HG03103 (cell line): ENCODE data around the gene CHCHD10.

ENCODE experiments used
- ATAC-seq: cut with Tn5 transposase; IDR thresholded peaks from one replicate; pipeline ENCODE4 v1.9.1; 2021; ENCODE audit warnings: low read depth; ENCODE audit not compliant: unreplicated experiment

Gene CHCHD10

GRCh38 chr22:23773483-23774113 lies 5.8 kb upstream of the CHCHD10 start:
- no peak for ATAC-seq

GRCh38 chr22:23772649-23773473 lies 5.1 kb upstream of the CHCHD10 start, which contains the start of gene MMP11:
MMP11 (plus strand) TSS chr22:23772849; CDS start chr22:23772871, 22 bp downstream.
- ATAC-seq: no peak

- ATAC-seq: no peak
These were observed 4.5 kb upstream of the CHCHD10 start for GRCh38 chr22:23772315-23772648.

GRCh38 chr22:23769321-23769965 lies 1.7 kb upstream of the CHCHD10 start:
- no peak for ATAC-seq

GRCh38 chr22:23767303-23767672 lies 484 bp downstream of the CHCHD10 start:
- no peak for ATAC-seq

DNA sequence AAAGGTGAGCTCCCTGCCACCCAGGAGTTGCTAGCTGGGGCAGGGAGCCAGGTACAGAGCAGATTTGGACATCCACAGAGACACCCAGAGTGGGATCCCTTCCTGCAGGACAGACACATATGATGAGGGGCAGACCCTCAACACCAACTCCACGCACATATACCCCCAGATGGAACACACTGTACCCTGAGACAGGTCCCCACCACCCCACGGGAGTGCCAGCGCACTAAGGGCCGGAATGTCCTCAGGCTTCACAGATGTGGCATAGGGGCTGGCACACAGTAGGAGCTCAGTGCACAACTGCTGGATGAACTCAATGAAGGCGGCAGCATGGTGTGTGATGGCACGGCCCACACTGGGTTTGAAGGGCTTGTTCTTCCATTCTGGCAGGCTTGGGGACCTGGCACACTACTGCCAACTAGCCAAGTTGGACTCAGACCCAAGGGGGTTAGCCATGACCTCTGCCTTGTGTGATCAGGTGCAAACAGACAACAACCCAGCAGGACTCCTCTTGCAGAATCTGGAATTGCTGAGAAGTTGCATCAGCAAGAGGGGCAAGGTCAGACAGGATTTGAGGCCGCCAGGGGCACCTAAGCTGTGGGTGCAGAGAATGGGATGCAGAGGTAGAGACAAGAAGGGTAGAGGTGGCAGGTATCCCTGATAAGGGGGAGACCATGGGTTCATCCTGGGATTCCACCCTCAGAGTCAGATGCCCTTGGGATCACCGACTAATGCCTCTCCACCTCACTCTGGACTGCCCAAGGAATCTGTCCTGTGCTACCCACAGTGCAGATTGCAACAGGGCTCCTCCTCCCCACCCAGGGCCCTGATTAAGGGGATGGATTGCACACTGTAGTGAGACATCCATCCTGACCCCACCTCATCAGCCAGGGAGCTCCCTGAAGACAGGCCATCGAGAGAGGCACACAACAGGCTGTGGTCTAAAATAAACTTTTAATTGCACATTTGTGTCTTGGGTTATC lies 2.6 kb downstream of the CHCHD10 start:
- ATAC-seq: no peak

GRCh38 chr22:23763954-23764353 lies 3.8 kb downstream of the CHCHD10 start:
- no peak for ATAC-seq

DNA sequence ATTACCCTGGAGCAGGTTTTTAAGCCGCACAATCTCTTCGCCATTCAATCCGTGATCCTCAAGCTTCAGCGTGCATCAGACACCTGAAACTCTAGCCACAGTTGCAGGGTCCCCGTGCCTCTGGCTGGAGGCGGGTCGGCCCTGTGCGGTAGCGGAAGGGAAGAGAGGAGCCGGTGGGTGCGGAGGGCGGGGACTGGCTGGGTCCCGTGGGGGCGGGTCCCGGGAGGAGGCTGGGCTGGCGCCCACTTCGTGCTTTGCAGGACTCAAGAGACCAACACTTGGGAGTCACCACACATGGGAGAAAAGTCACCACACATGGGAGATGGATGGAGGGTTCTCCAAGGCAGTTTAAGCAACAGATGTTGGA lies 4.2 kb downstream of the CHCHD10 start:
- no peak for ATAC-seq

DNA sequence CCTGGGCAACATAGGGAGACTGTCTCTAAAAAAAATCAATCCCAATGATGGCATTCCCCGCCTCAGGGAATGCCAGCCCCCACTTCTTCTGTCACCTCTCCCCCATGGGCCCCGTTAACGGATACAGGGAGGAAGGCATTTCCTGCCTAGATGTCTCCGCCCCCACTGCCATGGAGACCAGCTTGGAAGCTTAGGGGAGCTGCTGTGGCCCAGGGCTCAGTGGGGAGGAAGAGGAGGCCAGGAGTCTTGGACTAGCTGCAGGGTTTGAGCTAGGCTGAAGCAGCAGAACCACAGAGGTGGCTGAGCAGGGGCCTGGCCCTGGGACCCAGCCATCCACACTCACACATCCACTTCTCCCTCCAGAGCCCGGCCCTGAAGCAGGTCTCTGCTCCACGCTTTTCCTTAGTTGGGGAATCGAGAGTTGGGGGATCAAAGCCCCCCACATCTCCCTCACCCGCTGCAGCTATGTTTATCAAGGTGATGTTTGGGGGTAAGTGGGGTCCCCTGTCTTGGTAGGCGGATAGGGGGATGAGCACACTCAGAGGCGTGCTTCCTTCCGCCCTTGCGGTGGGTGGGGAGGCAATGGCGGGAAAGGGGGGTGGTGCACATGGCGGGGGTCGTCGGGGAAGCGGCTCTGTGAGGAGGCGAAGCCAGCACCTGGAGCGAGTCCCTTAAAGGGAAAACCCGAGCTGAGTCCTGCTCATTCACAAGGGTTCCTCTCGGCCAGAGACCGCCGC lies 4.8 kb downstream of the CHCHD10 start, which contains the start of gene C22orf15:
Gene C22orf15, plus strand, starts transcription at position 149 of the 737 bp plus-strand sequence. Its CDS starts 317 bp downstream, at position 466.
- no peak for ATAC-seq

DNA sequence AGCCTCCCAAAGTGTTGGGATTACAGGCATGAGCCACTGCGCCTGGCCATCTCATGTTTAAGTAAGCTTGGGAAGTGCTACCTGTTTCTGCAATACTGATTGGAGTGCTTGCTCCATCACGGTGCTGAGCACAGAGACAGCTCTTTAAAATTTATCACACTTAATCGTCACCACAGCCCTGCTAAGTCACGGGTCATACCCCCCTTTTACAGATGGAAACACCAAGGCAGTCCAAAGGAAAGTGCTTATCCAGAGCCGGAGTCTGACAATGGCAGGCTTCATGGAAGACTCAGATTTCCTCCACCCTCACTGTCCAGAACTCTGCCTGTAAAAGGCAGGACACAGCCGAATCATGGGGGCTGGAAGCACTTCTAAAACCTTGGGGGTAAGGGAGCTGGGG lies 7.7 kb downstream of the CHCHD10 start:
- ATAC-seq: no peak

- ATAC-seq: no peak
These were observed 8.2 kb downstream of the CHCHD10 start for GRCh38 chr22:23759566-23759965.

- ATAC-seq: no peak
These were observed 10.9 kb downstream of the CHCHD10 start for GRCh38 chr22:23756891-23757290.

DNA sequence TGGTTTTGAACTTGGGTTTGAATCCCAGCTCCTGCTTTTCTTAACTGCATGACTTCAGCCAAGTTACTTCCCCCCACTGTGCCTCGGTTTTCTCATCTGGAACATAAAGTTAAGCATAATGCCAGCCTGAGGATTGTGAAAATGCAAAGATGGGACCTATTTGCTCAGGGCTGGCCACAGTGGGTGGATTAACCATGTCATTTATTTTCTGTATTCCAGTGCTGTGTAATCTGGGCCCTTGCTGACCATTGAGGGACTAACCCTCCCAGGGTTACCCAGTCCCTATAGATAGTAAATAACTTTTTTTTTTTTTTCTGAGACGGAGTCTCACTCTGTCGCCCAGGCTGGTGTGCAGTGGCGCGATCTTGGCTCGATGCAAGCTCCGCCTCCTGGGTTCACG lies 12.1 kb downstream of the CHCHD10 start:
- ATAC-seq: no peak

- no peak for ATAC-seq
These were observed 12.7 kb downstream of the CHCHD10 start for GRCh38 chr22:23754980-23755636.

- no peak for ATAC-seq
These were observed 13.4 kb downstream of the CHCHD10 start, which contains the start of gene VPREB3 for GRCh38 chr22:23754220-23754919. VPREB3 (minus strand) TSS chr22:23754425; CDS start chr22:23754363, 62 bp downstream.

GRCh38 chr22:23753385-23753784 lies 14.4 kb downstream of the CHCHD10 start:
- ATAC-seq: no peak

- no peak for ATAC-seq
These were observed 15.0 kb downstream of the CHCHD10 start for GRCh38 chr22:23752750-23753149.

- no peak for ATAC-seq
These were observed 15.6 kb downstream of the CHCHD10 start for GRCh38 chr22:23752090-23752691.
